HG03103 (cell line): Measurements from ENCODE around the gene TRIM52.
"Not testable (repeated sequence)": the region's sequence is repeated elsewhere in the genome, so short reads cannot be mapped to it uniquely, and the experiment has no call there.

Source experiments
- ATAC-seq: cut with Tn5 transposase; IDR thresholded peaks from one replicate; pipeline ENCODE4 v1.9.1; 2021; ENCODE audit warnings: low read depth; ENCODE audit not compliant: unreplicated experiment

TRIM52 gene

DNA sequence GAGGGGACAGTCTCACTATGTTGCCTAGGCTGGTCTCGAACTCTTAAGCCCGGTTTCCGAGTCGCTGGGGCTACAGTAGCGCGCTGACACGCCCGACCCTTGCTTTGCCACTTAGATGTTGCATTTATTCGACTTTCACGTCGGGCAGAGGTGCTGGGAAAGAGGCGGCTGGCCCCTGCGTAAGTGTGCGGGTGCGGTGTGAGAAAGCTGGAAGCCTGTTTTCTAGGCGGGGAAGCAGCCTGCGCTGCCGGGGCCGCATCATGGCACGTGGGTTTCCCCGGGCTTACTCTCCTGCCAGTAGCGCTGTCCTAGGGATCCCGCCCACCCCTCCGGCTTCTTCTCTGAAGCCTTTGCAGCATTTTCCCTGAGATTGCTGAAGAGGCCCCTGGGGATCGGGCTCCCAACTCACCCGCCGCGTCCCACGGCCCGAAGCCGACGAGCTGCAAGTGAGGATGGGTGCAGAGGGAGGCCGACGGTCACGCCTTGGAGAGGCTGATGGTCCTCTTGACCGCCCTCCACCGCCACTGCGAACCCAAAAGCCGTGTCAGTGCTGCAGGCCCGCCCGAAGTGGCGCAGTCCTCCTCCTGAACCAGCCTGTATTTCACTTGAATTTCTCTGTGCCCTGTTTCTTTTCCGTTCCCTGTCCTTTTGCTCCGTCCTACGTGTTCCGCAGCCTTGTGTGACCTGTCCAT, 43.7 kb downstream of the TRIM52 start:
- ATAC-seq = no peak

DNA sequence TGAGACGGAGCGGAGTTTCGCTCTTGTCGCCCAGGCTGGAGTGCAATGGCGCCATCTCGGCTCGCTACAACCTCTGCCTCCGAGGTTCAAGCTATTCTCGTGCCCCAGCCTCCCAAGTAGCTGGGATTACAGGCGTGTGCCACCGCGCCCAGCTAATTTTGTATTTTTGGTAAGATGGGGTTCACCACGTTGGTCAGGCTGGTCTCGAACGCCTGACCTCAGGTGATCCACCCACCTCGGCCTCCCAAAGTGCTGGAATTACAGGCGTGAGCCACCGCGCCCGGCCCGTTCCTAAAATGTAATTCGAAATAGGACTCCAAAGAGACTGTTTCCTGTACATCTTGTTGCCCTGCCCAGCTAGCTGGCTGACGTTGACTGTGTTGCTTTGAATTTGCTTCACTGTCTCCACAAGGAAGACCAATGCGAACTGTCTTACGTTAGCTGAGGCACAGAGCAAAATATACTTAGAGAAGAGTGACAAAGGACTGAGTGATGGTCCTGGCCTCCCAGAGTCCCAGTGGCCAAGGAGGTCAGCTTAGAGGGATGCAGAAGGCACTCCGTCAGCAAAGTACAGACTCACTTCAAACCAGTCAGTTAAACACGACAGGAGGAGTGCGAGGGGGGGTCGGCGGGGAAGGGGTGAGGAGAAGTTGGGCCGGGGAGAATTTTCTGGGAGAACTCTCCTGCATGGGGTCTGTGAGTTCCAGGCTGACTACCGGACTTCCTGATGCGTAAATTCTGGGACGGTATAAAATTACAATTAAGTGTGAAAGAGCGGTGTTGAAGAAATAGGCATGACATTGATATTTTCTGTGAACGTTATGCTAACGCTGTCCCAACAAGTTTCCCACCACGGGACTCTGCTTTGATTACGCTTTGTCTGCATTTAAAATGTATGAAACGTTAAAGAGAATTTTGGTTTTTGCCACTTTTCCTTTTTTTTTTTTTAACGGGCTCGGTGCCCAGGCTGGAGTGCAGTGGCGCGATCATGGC, 44.6 kb downstream of the TRIM52 start:
- ATAC-seq = no peak

DNA sequence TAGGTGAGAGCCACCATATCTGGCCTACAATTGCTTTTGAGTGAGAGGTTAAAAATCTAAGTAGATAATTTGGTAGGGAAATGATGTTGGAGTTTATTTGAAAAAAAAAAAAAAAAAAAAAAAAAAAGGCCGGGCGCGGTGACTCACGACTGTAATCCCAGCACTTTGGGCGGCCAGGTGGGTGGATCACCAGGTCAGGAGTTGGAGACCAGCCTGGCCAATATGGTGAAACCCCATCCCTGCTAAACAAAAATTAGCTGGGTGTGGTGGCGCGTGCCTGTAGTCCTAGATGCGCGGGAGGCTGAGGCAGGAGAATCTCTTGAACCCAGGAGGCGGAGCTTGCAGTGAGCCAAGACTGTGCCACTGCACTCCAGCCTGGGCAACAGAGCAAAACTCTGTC, 46.7 kb downstream of the TRIM52 start:
- ATAC-seq = not testable (repeated sequence)

DNA sequence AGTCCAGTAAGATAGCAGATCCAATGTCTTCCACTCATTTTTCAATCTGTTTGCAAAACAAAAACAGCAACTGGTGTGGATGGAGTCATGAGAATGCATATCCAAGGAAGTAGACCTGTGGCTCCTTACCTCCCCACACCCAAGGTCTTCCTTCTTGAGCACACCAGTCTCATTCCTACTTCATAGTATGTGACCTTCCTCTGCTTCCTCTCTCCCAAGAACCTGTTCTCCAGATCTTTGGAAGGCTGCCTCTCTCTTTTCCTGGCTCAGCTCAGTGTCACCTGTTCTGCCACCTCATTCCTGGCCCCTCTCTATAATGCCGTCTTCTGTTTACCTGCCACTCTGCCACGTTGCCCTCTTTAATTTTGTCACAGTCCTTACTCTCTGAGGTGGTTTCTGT, 48.0 kb downstream of the TRIM52 start:
- no peak for ATAC-seq

DNA sequence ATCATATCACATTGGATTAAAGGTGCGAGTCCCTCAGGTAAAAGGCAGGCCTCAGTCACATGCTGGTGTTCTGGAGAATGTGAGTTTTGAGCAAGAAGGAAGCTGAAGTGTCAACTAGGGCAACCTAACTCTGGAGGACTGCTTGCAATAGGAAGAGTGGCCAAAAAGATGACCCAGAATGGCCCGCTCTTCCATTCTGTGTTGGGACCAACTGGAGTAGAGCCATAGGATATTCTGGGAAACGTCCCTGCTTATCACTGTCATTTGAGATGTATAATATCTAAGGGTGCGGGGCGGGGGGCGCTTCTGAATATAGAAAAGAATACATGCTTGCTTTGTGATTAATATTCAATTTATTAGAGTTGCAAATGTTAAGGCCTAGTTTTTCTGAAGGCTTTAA, 48.9 kb downstream of the TRIM52 start:
- no peak for ATAC-seq

DNA sequence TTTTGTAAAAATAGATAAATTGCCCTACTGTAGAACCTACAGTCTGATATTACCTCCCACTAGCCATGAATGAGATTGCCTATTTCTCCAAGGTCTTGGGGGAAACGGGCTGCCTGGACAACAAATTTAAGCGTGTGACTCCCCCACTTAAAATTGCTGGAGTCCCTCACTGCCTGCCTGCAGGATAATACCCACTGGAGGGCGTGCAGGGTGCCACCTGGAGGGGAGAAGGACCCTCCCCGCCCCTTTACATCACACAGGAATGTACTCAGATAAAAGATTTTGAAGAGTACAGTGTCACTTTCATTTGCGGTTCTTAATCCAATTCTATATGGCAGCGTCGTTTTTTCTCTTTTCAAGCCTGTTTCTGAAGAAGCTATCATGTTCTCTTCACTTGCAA, 49.7 kb downstream of the TRIM52 start:
- ATAC-seq = no peak

DNA sequence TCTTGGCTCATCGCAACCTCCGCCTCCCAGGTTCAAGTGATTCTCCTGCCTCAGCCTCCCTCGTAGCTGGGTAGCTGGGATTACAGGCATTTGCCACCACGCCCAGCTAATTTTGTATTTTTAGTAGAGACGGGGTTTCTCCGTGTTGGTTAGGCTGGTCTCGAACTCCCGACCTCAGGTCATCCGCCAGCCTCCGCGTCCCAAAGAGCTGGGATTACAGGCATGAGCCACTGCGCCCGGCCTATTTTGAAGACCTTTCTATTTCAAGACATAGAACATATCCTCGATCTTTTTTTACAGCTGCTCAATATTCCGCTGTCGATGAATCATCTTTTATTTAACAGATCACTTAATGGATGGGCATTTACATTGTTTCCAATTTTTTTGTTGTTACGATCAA, 50.2 kb downstream of the TRIM52 start:
- ATAC-seq = not testable (repeated sequence)

DNA sequence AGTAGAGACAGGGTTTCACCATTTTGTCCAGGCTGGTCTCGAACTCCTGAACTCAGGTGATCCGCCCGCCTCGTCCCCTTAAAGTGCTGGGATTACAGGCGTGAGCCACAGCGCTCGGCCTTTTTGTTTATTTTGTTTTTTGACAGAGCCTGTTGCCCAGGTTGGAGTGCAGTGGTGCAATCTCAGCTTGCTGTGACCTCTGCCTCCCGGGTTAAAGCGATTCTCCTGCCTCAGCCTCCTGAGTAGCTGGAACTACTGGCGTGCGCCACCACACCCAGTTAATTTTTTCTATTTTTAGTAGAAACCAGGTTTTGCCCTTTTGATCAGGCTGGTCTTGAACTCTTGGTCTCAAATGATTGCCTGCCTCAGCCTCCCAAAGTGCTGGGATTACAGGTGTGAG, 50.8 kb downstream of the TRIM52 start:
- ATAC-seq = not testable (repeated sequence)

DNA sequence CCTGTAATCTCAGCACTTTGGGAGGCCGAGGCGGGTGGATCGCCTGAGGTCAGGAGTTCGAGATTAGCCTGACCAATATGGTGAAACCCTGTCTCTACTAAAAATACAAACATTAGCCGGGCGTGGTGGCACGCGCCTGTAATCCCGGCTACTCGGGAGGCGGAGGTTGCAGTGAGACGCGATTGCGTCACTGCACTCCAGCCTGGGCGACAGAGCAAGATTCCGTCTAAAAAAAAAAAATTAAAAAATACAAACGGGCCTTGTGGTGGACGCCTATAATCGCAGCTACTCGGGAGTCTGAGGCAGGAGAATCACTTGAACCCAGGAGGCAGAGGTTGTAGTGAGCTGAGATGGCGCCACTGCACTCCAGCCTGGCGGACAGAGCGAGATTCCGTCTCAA, 51.9 kb downstream of the TRIM52 start:
- not testable (repeated sequence) for ATAC-seq

DNA sequence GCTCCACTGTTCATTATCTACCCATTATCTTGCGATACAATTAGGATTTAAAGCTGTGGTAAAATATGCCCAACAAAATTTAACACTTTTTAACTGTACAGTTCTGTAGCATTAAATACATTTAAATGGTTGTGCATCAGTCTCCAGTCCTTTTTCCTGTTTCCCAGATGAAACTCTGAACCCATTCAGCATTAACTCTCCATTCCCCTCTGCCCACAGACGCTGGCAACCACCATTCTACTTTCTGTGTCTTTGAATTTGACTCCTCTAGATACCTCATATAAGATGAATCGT, 53.0 kb downstream of the TRIM52 start:
- ATAC-seq = no peak

DNA sequence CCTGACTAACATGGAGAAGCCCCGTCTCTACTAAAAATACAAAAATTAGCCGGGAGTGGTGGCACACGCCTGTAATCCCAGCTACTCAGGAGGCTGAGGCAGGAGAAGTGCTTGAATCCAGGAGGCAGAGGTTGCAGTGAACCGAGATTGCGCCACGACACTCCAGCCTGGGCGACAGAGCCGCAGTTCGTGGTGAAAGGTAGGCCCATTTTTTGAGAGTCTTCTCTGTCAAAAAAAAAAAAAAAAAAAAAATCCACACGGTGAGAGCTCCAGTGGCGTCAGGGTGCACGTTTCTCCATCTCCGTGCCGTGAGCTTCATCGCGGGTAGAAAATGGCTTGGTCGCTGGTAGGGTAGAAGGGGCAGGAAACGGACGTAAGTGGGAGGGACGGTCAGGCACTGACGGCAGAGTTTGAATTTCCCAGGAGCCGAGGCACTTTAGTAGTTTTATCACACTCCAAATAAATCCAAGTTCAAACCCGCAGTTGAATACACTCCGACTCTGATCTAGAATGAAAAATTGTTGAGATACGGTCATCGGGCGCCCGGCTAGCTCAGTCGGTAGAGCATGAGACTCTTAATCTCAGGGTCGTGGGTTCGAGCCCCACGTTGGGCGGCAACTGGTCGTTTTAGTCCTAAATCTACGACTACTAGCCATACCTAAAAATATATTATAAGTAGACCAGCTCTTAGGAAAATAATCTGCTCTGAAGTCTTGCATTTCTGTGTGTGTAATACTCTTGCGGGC, 53.6 kb downstream of the TRIM52 start:
- peak; percentile 32 for ATAC-seq

DNA sequence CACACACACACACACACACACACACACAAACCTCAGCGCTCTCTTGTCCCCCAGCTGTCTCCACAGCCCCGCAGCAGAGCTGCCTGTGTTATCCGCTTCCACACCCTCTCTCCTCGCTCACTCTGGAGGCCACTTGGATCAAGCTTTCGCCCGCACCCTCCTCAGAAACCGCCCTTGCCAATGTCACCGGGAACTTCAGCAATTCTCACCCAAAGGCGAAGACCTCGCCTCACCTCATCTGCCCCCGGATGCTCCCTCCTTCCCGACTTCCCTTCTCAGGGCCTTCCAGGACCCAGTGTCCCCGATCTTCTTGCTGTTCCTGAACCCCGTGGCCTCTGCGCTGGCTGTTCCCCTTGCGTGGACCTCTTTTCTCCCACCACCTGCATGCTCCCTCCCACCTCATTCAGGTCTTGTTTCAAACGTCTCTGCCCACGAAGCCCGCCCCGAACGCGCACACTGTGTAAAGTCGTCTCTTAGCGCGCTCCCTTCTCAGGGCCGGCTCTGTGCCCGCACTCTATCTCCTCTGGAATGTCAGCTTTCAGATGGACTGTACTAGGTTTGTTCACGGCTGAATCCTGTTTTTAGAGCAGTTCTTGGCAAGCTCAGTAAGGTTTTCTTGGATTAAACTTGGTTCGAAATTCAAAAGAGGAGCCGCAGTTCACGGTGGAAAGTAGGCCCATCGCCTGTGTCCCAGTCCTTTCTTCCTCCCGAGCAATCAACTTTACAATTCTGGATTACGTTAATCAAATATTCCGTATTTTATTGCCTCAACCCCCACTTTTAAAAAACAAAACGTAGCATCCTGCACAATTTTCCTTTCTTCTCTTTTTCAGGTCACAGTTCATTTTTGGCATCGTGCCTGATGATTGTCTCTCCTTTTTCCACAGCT, 54.9 kb downstream of the TRIM52 start:
- no peak for ATAC-seq
